B cell (primary cell): ENCODE data around the gene EYS. TPM values are rescaled to one million over a fixed set of nuclear protein-coding genes. Genes with fewer than 3 reads are reported as not detected.

ENCODE experiments used
- ATAC-seq: fragments of 200-7000 bp; cut with Tn5 transposase; one replicate; pipeline ENCODE4 v1.10.0; 2021; ENCODE audit warnings: low read depth, mild to moderate bottlenecking, moderate number of reproducible peaks, moderate library complexity
- CTCF ChIA-PET: fragments of 350-600 bp; sonication (Branson Sonifier 250); formaldehyde crosslinking; loops from one replicate; lab custom pipeline; 2021; ENCODE audit warnings: antibody characterized with exemption, inconsistent platforms; lab: Charles Lee
- POLR2A ChIA-PET: fragments of 350-600 bp; sonication (Branson Sonifier 250); formaldehyde crosslinking; loops from one replicate; lab custom pipeline; 2021; ENCODE audit warnings: antibody characterized with exemption; lab: Charles Lee
- DNase-seq: peaks from one replicate; pipeline ENCODE4 v3.0.0; 2013
- H2AFZ ChIP-seq: 2 replicates; pipeline ENCODE4 v1.6.1; 2012; ENCODE audit warnings: mild to moderate bottlenecking, low read depth, low read length; ENCODE audit not compliant: insufficient read depth, poor library complexity, severe bottlenecking
- H3K27ac ChIP-seq, 2 donors: 1 replicate in 1 of 2; 2 replicates in 1 of 2; pipeline ENCODE4 v1.5.1; 2012 to 2013; ENCODE audit warnings: low read length in 2 of 2, mild to moderate bottlenecking in 2 of 2, moderate library complexity in 1 of 2
- H3K27me3 ChIP-seq, 4 experiments: fragments of 200-600 bp in 1 of 4; sonication (generic) in 1 of 4; replicated peaks in 1 of 4; 1 replicate in 2 of 4; 2 replicates in 2 of 4; pipeline versions ENCODE4 v1.6.1 to v1.7.0; 2013 to 2016; ENCODE audit warnings: low read length in 3 of 4, mild to moderate bottlenecking in 2 of 4, mixed read lengths in 1 of 4, moderate library complexity in 1 of 4; ENCODE audit not compliant: insufficient read depth in 4 of 4, control insufficient read depth in 3 of 4; ENCODE audit errors: control extremely low read depth in 1 of 4
- H3K36me3 ChIP-seq, 2 experiments: replicated peaks in 1 of 2; 1 replicate in 1 of 2; 2 replicates in 1 of 2; pipeline versions ENCODE4 v1.6.1 to v1.7.1; 2013; ENCODE audit warnings: low read length in 1 of 2; ENCODE audit not compliant: insufficient read depth in 2 of 2, control insufficient read depth in 1 of 2; ENCODE audit errors: control extremely low read depth in 1 of 2, extremely low read depth in 1 of 2
- H3K4me1 ChIP-seq, 2 donors: fragments of 200-600 bp in 1 of 2; sonication (generic) in 1 of 2; 1 replicate in 1 of 2; 2 replicates in 1 of 2; pipeline versions ENCODE4 v1.5.1 to v1.6.1; 2013 to 2017; ENCODE audit warnings: low read length in 2 of 2; ENCODE audit not compliant: control insufficient read depth in 2 of 2, insufficient read depth in 2 of 2
- H3K4me2 ChIP-seq: replicated peaks from 2 replicates; pipeline ENCODE3; 2012; ENCODE audit warnings: mild to moderate bottlenecking, low read depth, low read length; ENCODE audit not compliant: poor library complexity, severe bottlenecking
- H3K4me3 ChIP-seq, 5 experiments: fragments of 200-600 bp in 1 of 5; sonication (generic) in 1 of 5; 1 replicate in 3 of 5; 2 replicates in 2 of 5; pipeline versions ENCODE4 v1.5.1 to v1.7.0; 2011 to 2016; ENCODE audit warnings: low read length in 4 of 5, mild to moderate bottlenecking in 4 of 5, low read depth in 2 of 5, control low read depth in 1 of 5, moderate library complexity in 1 of 5; ENCODE audit not compliant: insufficient read depth in 1 of 5; ENCODE audit errors: control extremely low read depth in 1 of 5, extremely low read depth in 1 of 5
- H3K79me2 ChIP-seq: fragments of 200-600 bp; sonication (generic); one replicate; pipeline ENCODE4 v1.6.0; 2016; ENCODE audit warnings: low read length; ENCODE audit not compliant: control insufficient read depth, insufficient read depth
- H3K9ac ChIP-seq: fragments of 200-600 bp; sonication (generic); 2 replicates; pipeline ENCODE4 v1.6.1; 2017; ENCODE audit warnings: mild to moderate bottlenecking, low read length, moderate library complexity
- H3K9me3 ChIP-seq, 3 donors: one replicate each; pipeline versions ENCODE4 v1.6.1 to v1.7.1; 2013; ENCODE audit warnings: low read length in 2 of 3; ENCODE audit not compliant: control insufficient read depth in 2 of 3, insufficient read depth in 1 of 3; ENCODE audit errors: control extremely low read depth in 1 of 3
- H4K20me1 ChIP-seq: 2 replicates; pipeline ENCODE4 v1.6.0; 2012; ENCODE audit warnings: mild to moderate bottlenecking, low read length; ENCODE audit not compliant: insufficient read depth, control insufficient read depth, poor library complexity, severe bottlenecking
- H3K27ac Mint-ChIP-seq: one replicate; pipeline ENCODE4 v1.8.0; 2021; ENCODE audit warnings: mixed read lengths
- H3K27me3 Mint-ChIP-seq: one replicate; pipeline ENCODE4 v1.8.0; 2021; ENCODE audit warnings: mixed read lengths
- H3K4me1 Mint-ChIP-seq: one replicate; pipeline ENCODE4 v1.8.0; 2021; ENCODE audit warnings: mixed read lengths
- H3K4me3 Mint-ChIP-seq: one replicate; pipeline ENCODE4 v1.8.0; 2021; ENCODE audit warnings: mixed read lengths
- H3K9me3 Mint-ChIP-seq: one replicate; pipeline ENCODE4 v1.8.0; 2022; ENCODE audit warnings: mixed read lengths; ENCODE audit not compliant: insufficient read depth
- CTCF ChIP-seq: fragments of 200-600 bp; IDR thresholded peaks from one replicate; pipeline ENCODE4 v1.8.0; 2022; ENCODE audit warnings: antibody characterized with exemption, mild to moderate bottlenecking
- EZH2 ChIP-seq: IDR thresholded peaks from 2 replicates; pipeline ENCODE4 v1.6.1; 2012; ENCODE audit warnings: borderline replicate concordance, low read depth, mild to moderate bottlenecking, moderate library complexity, low read length; ENCODE audit not compliant: insufficient read depth, poor library complexity, severe bottlenecking
- WGBS: methylation state at CpG from one replicate; pipeline ENCODE4 v1.1.5; 2013; ENCODE audit warnings: missing lambda C conversion rate; ENCODE audit not compliant: insufficient coverage; 5-methylcytosine and 5-hydroxymethylcytosine counted together
- intact Hi-C: fragments of 100-400 bp; cut with micrococcal nuclease; formaldehyde crosslinking; loops from one replicate; pipeline ENCODE4 v1.10.0; 2022
- polyA plus RNA-seq: library from polyadenylated mRNA; depleted of rRNA; stranded (reverse); fragments of >200 nt; gene quantifications from 2 replicates; pipeline ENCODE4 v1.2.3, GENCODE V29; 2012
- total RNA-seq, 2 donors: library from RNA; stranded (reverse); fragments of 120-200 nt in 1 of 2; gene quantifications; 1 replicate in 1 of 2; 2 replicates in 1 of 2; pipeline versions ENCODE4 v1.2.3 to v1.2.4, GENCODE V29; 2013 to 2022

The EYS gene
- total and polyA plus RNA-seq, 2 donors (not counting 1 experiment from before 2014, with no cell fraction given) = not detected

GRCh38 chr6:64257586-64257985, 1449.4 kb downstream of the EYS start:
- no peaks in the 10 kb centered on the region for H3K79me2 ChIP-seq
- H4K20me1 ChIP-seq = no peaks in the 10 kb centered on the region
- H3K36me3 ChIP-seq = no peaks in the 10 kb centered on the region
- no peak for TF ChIP-seq EZH2
- no peak for TF ChIP-seq CTCF
- no peaks in the 10 kb centered on the region for H3K9me3 Mint-ChIP-seq
- no peaks in the 10 kb centered on the region for H3K4me1 Mint-ChIP-seq
- ATAC-seq = no peak
- H3K27me3 ChIP-seq = no peaks in the 10 kb centered on the region
- H3K27ac Mint-ChIP-seq = no peak overlapping the region
- H3K9me3 ChIP-seq = no peaks in the 10 kb centered on the region
- no peak overlapping the region for H3K4me3 Mint-ChIP-seq
- intact Hi-C loops = no loop called here
- H2AFZ ChIP-seq = no peak overlapping the region
- WGBS = no CpG with 5 or more reads among the region's 3 CpGs
- ChIA-PET POLR2A (no interaction called here), CTCF (no interaction called here)
- no peak overlapping the region for H3K9ac ChIP-seq
- no peak for DNase-seq
- H3K4me1 ChIP-seq = no peaks in the 10 kb centered on the region
- H3K27me3 Mint-ChIP-seq = no peaks in the 10 kb centered on the region
- no peak overlapping the region for H3K27ac ChIP-seq
- H3K4me2 ChIP-seq = no peak overlapping the region
- no peak overlapping the region for H3K4me3 ChIP-seq

GRCh38 chr6:64256483-64256882, 1450.5 kb downstream of the EYS start:
- Histone ChIP-seq H2AFZ (no peak overlapping the region), H3K9me3 (no peaks in the 10 kb centered on the region), H3K4me3 (no peak overlapping the region), H3K9ac (no peak overlapping the region), H3K27me3 (no peaks in the 10 kb centered on the region), H3K79me2 (no peaks in the 10 kb centered on the region), H3K27ac (no peak overlapping the region), H4K20me1 (no peaks in the 10 kb centered on the region), H3K4me1 (no peaks in the 10 kb centered on the region), H3K4me2 (no peak overlapping the region), H3K36me3 (no peaks in the 10 kb centered on the region)
- Mint-ChIP-seq H3K27ac (no peak overlapping the region), H3K27me3 (no peaks in the 10 kb centered on the region), H3K4me1 (no peaks in the 10 kb centered on the region), H3K9me3 (no peaks in the 10 kb centered on the region), H3K4me3 (no peak overlapping the region)
- ChIA-PET CTCF (no interaction called here), POLR2A (no interaction called here)
- no peak for DNase-seq
- intact Hi-C loops = no loop called here
- whole genome bisulfite sequencing = no CpG with 5 or more reads among the region's 3 CpGs
- TF ChIP-seq EZH2 (no peak), CTCF (no peak)
- ATAC-seq = no peak
